Daoy (cell line): ENCODE data around the gene CD276. TPM values are rescaled to one million over a fixed set of nuclear protein-coding genes. Genes with fewer than 3 reads are reported as not detected.

ENCODE experiments used
- DNase-seq: peaks from one replicate; pipeline ENCODE4 v3.0.0-alpha.2; 2015; ENCODE audit warnings: low read depth
- total RNA-seq: library from RNA; depleted of rRNA; stranded (reverse); fragments of >200 nt; shearing (Covaris generic); gene quantifications from 2 replicates; pipeline ENCODE4 v1.2.3, GENCODE V29; 2014

CD276 gene
- total RNA-seq, 1 experiment from 2014 or later: 24.6 TPM

- DNase-seq: no peak
These were observed 63.8 kb downstream of the CD276 start for GRCh38 chr15:73747847-73748590.

GRCh38 chr15:73748730-73749129, 64.5 kb downstream of the CD276 start:
- no peak for DNase-seq

GRCh38 chr15:73749533-73749932, 65.3 kb downstream of the CD276 start:
- no peak for DNase-seq

- no peak for DNase-seq
These were observed 65.8 kb downstream of the CD276 start for GRCh38 chr15:73749971-73750370.

- no peak for DNase-seq
These were observed 66.3 kb downstream of the CD276 start for GRCh38 chr15:73750438-73750837.

GRCh38 chr15:73750951-73751350, 66.8 kb downstream of the CD276 start:
- no peak for DNase-seq

- DNase-seq: no peak
These were observed 67.3 kb downstream of the CD276 start for GRCh38 chr15:73751511-73751898.

- DNase-seq: no peak
These were observed 68.0 kb downstream of the CD276 start for GRCh38 chr15:73751899-73752805.

- DNase-seq: peak; percentile 27
These were observed 68.6 kb downstream of the CD276 start for GRCh38 chr15:73752806-73753193.

GRCh38 chr15:73753250-73754130, 69.3 kb downstream of the CD276 start, which contains the start of gene INSYN1:
TSS of gene INSYN1 (minus strand) at chr15:73753351. CDS start at chr15:73751130, 2,221 bp downstream.
- peak; percentile 40 for DNase-seq

- DNase-seq: no peak
These were observed 70.3 kb downstream of the CD276 start for GRCh38 chr15:73754461-73754860.

- peak; percentile 15 for DNase-seq
These were observed 71.3 kb downstream of the CD276 start for GRCh38 chr15:73755481-73755880.

GRCh38 chr15:73755946-73756345, 71.8 kb downstream of the CD276 start:
- no peak for DNase-seq

- DNase-seq: no peak
These were observed 72.2 kb downstream of the CD276 start for GRCh38 chr15:73756390-73756789.

- DNase-seq: peak; percentile 22
These were observed 72.8 kb downstream of the CD276 start for GRCh38 chr15:73756947-73757513.

- no peak for DNase-seq
These were observed 73.4 kb downstream of the CD276 start for GRCh38 chr15:73757571-73757970.

GRCh38 chr15:73758461-73758860, 74.3 kb downstream of the CD276 start:
- DNase-seq: no peak

- DNase-seq: no peak
These were observed 76.4 kb downstream of the CD276 start for GRCh38 chr15:73760330-73761329.

GRCh38 chr15:73763931-73764330, 79.7 kb downstream of the CD276 start:
- no peak for DNase-seq
